HCEC 1CT (cell line): ENCODE data around the gene PACS2.

ENCODE experiments used
- DNase-seq: peaks from one replicate; pipeline ENCODE4 v3.0.0-alpha.2; 2017

Gene PACS2

DNA sequence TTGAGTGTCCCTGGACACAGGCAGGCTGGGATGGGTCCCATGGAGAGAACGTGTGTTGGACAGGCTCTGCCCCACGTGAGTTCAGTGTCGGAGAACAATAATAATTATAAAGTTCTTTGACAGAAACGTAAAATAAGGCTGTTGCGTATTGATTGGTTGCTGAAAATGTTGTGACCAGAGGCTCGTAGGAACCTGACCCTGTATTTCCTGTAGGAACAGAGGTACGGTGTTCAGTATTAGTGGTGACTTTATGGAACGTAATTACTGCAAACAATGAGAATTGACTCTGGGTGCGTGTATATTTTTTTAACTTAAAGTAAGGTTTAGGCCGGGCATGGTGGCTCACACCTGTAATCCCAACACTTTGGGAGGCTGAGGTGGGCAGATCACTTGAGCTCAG, 112.9 kb downstream of the PACS2 start:
- no peak for DNase-seq

DNA sequence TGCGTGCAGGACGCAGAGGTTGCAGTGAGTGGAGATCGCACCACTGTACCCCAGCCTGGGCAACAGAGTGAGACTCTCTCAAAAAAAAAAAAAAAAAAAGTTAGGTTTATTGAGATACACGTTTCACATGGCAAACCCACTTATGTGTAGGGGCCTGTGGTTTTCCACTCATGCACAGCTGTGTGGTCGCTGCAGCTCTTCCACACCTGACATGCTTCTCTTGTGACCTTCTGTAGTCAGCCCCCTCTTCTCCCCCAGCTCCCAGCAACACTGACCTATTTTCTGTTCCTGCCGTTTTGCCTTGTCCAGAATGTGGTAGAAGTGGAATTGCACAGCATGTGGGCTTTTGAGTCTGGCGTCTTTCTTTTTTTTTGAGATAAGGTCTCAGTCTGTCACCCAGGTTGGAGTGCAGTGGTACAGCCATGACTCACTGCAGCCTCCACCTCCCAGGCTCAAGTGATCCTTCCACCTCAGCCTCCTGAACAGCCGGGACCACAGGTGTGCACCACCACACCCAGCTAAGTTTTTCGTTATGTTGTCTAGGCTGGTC, 113.5 kb downstream of the PACS2 start:
- no peak for DNase-seq

DNA sequence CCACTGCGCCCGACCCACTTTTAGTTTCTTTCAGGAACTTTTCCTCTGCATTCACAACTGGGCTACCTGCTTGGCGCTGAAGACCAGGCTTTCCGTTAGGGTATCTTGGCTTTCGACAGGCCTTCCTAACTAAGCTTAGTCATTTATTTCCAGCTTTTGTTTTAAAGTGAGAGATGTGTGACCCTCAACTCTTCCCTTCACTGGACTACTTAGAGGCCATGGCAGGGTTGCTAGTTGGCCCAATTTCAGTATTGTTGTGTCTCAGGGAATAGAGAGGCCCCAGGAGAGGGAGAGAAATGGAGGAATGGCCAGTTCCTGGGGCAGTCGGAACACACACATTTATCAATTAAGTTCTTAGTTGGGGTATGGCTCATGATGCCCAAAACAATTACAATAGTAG, 115.5 kb downstream of the PACS2 start:
- no peak for DNase-seq

DNA sequence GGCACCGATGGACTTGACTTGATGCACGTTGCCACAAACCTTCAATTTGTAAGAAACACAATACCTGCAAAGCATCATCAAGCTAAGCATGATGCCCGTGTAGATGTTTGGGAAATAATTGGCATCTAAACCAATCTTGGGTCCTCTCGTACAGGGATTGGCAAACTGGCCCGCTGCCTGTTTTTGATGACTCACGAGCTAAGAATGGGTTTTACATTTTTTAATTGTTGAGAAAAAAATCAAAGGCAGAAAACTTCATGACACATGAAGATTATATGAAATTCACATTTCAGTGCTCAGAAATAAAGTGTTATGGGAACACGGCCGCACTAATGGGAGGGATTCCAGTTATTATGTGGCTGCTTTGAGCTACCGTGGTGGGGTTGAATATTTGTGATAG, 116.0 kb downstream of the PACS2 start:
- DNase-seq: peak; percentile 74

DNA sequence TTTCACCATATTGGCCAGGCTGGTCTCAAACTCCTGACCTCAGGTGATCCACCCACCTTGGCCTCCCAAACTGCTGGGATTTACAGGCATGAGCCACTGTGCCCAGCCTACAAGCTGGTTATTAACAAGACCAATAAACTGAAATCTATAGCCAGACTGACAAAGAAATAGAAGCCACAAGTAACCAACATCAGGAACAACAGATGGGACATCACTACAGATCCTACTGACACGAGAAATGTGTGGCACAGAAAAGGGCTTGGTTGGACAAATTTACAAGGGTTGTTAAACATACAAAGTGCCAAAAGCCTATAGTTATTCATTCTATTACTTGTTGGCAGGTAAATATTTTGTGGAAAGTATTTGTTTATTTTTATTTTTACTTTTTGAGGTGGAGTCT, 116.7 kb downstream of the PACS2 start:
- no peak for DNase-seq

DNA sequence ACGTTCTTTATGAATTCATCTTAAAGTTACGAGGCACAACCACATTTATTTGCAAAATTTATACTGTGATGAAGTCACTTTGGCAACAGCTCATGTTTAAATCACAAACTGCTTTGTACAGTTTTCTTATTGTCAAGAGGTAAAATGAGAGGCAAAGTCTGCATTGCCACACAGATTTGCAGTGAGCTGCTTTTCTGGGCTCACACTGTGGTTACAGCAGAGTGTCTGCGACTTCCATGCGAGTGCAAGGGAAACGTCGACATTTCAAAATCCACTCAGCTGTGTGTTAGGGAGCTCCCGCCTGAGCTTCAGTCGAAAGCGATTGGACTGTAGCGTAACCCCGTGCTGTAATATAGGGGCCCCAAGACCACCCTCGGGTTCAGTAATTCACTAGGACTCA, 118.1 kb downstream of the PACS2 start:
- no peak for DNase-seq

DNA sequence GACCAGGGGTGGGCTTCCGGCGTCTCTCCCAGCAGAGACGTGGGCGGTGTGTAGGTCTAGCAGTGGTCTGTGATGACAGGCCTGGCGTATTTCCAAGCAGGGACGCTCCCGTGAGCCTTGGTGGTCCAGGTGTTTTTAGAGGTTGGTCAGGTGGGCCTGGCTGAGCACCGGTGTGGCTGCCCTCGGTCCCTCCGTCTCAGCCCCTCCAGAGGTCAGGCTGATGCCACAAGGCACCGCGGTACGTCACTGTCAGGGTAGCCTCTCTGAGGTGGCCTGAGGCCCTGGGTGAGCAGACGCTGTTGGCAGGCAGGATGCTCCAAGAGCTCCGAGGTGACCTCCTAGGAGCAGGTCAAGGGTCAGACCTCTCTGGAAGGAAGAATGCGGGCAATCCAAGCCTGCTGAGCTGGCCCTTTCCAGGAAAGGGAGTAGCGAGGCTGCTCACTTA, 118.6 kb downstream of the PACS2 start:
- DNase-seq: no peak

DNA sequence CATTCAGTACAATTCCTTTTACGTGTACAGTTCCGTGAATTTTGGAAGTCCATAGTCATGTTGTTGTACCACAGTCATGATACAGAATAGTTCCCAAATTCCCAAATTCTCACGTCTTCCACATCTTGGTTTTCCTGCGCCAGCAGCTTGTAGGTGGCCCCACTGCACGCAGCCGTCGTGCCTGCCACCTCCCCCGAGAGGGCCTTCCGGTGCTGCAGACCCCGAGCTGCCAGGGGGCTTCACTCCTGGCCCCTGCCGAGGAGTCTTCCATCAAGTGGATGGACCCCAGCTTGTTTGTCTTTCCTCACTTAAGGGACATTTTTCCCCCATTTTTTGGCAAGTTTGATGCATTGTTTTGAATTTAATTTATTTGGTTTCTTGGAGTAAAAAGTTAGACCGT, 121.9 kb downstream of the PACS2 start:
- DNase-seq: no peak

DNA sequence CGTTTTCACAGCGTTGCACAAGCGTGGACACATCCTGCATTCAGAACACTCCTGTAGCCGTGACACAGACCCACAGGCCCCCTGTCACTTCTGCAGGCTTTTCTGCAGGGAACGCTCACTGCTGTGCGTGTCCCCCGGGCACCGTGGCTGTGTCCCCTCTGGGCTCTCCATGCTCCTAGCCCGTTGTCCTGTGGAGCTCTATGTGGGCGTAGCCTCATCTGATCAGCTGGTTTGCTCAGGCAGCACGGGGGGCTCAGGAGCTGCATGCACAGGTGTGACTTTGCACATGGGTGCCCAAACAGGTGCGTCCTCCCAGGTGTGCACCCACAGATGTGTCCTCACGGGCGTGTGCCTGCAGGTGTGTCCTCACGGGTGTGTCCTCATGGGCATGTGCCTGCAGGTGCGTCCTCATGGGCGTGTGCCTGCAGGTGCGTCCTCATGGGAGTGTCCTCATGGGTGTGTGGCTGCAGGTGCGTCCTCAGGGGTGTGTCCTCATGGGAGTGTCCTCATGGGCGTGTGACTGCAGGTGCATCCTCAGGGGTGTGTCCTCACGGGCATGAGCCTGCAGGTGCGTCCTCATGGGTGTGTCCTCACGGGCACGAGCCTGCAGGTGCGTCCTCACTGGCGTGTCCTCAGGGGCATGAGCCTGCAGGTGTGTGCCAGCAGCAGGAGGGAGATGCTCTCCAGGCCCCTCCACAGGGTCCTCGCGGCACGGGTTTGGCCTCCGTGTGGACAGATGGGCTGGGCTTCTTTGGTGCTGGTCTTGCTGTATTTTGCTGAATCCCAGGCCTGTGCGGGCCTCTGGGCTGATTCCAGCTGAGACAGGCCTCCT, 122.6 kb downstream of the PACS2 start:
- DNase-seq: no peak

DNA sequence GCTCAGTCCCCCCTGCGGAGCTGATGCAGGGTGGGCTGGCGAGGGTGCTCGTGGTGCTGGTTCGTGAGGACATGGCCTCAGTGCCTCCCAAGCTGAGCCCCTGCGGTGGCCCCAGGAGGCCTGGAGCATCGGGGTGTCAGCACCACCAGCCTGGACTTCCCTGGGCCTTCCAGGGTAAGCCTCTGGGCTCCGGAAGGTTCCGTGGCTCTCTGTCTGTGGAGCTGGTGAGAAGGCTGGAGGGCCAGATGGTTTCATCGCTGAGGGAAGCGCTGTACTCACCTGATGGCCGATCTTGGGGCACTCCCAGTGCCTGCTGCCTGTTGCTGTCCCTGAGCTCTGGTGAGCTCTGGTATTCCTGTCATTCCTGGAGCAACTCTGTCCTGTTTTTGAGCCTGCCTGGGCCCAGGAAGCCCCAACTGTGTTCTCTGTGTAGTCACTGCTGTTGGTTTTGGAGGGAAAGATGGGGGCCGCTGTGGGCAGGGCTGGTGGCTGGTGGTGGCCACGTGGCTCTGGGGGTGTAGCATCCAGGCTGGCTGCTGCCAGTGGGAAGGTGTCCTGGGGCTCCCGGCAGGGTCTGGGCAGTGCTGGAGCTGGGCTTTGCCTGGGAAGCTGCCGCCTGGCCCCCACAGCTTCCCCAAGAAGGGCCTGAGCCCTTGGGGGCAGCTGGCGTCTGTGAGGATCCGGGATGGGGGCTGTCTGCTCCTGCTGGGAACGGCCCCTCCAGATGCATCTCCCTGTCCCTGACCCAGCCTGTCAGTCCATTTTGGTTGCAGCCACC, 123.4 kb downstream of the PACS2 start:
- DNase-seq: no peak

DNA sequence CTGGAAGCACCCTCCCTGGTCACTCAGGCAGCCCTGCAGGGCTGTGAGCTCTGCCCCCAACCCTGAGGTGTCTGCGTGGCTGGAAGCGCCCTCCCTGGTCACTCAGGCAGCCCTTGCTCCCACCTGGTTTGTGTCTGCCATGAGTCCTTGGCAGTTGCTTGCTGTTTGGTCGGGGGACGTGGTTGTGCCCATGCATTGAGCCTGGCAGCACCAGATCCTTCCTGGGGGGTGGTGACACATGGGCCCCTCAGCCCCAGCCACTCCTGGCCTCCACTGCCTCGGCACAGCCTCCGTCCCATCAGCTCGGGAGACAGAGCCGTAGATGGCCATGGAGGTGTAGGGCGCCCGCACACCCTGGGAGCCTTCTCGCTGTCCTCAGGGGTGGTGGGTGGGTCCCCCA, 124.6 kb downstream of the PACS2 start:
- DNase-seq: no peak

DNA sequence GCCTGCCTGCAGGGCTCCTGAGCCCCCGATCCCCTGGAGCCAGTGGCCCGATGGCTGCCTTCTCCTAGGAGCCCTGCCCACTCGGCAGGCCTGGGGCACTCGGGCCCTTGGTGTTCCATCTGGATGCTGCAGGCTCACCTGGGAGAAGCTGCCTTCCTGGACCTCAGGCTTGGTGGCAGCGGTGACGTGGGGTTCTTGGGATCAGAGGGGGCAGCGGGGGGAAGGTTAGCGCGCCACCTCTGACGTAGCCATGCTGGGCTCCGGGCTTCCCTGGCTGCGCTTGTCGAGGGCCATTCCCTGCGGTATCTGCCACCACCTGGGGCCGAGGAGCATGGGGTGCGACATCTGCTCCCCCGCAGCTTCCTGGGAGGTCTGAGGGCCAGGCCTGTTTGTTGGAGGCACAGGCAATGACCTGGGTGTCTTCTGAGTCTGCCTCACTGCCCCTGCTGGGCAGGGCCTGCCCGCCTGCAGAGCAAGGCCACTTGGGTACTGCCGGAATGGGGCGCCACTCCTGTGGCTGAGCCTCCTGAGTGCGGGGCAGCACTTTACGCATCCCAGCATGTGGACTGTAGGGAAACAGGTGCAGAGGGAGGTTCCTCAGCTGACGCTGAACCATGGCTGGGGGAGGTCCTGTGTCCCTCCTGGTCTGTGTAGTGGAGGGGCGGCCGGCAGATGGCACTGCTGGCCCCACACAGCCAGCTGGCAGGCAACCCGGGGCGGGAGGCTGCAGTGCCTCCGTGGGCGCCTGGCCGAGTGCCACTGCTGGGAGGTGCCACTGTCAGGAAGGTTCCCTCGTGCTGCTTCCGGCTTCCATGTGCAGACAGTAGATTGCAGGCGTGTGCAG, 125.4 kb downstream of the PACS2 start:
- DNase-seq: no peak

DNA sequence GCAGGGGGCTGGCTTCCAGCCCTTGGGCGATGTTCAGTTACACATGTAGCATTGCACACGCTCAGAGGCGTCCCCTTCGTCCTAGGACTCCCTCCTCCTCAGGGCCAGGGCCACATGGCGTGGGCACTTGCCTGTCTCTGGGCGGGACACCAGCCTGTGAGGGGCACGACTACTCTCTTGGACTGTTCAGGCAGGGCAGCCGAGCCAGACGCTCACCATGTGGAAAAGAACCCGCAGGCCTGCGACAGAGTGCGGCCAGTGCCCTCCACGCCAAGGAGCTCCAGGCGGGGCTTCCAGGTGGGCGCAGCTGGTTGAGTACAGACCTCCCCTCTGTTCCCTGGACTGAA, 126.0 kb downstream of the PACS2 start:
- no peak for DNase-seq

DNA sequence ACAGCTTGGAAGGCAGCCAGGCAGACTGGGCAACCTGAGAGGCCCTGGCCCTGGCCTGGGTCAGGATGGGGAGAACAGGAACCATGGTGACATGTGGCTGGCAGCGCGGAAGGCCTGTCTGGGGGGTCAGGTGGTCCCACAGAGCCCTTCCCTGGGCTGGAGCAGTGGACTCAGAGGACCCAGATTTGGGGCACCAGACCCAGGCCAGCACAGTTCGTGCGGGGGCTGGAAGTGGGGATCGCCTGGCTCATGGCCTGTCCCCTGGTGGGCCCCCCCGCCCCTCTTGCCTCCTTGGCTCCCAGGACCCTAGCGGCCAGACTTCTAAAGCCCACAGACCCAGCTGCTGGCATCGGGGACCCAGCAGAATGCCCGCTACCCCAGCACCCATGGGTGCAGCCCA, 126.4 kb downstream of the PACS2 start:
- no peak for DNase-seq

DNA sequence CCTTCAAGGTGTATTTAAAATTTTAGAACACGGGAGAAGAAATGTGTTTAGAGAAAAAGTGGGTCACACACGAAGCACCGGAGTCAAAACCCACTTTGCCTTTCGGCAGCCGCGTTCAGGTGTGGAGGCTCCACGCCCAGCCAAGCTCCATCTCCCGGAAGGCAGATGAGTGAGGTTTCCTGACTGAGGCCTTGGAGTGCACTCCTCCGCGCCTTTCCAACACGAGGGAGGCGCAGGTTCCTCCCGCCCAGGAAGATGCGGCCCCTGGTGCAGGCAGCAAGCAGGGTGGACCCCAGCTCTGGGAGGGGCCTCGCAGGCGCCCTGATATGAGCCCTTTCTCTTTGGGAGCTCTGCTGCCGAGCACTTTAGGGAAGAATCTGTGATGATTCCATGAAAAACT, 127.6 kb downstream of the PACS2 start:
- no peak for DNase-seq

DNA sequence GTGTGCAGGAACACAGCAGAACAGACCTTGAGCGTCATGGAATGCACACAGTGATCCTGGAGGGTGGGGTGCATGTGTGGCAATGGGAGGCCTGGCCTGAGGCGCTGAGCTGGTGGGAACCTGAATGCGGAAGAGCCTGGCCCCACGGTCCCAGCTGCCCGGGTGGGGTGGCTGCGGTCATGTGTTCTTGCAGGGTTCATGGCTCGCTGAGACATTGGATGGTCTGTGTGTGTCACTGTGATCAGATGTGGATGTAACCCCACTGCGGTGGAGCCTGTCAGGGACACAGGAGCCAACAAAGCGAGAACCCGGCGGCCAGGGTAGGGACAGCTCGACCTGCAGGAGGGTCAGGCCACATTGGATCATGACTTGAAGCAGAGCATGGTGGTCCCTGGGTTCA, 128.3 kb downstream of the PACS2 start:
- no peak for DNase-seq

DNA sequence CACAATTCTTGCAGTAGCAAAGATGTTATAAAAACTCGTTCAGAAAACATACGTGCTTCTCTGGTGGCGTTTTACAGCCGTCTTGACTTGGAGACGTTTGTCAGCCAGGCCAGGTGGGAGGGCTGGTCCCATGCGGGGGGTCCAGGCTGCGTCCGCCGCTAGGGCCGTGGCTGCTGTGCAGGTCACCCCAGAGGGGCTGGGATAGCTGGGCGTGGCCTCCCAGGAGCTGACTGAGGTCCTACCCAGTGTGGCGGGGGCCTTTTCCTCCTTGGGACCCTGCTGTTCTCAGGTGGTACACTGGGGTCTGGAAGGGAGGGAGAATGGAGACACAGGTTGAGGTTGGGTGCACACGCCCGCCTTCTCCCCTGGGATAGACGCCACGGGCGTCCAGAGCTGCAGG, 130.3 kb downstream of the PACS2 start:
- no peak for DNase-seq

DNA sequence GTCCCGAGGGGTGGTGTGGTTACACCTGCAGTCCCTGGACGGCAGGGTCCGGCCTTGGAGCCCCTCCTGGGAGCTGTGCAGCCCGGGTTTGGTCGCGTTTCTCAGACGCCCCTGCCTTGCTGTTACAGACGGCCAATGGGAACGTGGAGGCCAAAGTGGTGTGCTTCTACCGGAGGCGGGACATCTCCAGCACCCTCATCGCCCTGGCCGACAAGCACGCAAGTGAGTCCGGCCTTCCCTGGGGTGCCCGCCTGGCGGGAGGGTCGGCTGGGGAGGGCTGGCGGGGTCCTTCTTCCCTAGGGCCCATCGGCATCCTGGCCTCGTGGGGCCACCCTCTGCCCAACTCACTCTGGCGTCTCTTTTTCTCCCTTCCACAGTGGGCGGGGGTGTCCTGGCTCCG, 130.7 kb downstream of the PACS2 start:
- DNase-seq: no peak

DNA sequence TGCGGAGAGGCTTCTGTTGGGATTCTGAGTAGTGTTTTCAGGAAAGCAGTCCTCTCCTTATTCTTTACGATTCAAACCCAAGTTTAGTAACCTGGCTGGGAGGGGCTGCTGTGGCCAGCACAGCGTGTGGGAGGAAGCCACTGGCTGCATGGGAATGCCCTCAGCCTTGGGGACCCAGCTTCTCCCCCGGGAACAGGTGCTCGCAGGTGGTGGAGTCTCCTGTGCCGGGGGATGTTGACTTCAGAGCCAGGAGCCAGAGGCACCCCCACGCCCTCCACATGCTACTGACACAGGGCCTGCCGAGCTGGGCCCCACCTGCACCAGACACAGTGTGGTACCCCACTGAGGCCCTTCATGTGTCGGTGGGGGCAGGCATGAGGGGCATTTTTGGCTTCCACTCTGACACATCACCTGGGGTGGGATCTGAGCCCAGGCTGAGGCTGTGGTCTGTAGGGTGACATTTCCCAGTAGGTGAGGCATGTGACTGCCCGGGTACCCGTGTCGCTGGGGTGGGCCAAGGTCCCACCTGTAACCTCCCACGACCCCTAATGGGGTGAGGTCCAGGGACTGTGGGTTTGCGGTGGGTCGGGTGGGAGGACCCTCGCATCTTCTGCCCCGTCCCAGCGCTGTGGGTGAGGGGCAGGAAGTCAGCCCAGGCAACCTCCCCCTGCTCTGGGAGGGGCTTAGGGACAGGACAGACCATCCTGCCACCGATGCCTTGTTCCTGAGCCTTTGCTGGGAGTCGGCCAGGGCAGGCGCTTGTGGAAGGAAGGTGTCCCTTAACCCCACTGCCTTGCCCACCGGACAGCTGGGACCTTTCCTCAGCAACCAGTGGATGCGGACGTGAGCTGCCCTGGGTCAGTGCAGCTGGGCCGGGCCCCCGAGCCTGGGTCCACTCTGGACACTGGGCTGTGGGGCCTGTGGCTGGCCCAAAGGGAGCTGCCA, 131.6 kb downstream of the PACS2 start:
- DNase-seq: no peak

DNA sequence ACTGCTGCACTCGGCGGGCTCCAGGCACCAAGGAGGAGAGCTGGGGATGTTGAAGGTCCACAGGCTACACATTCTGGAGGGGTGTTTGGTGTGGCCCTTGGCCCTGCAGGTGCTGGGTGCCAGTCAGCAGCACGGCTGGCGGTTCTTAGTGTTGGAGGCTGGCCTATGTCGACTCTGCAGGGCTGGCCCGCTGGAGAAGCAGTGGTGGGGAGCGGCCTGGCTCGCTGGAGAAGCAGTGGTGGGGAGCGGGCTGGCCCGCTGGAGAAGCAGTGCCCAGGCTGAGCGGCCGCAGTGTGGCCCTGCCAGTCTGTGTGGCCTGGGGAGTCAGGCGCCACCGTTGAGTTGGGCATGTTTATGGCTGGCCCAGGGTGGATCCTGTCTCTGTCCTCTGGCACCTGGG, 132.4 kb downstream of the PACS2 start:
- DNase-seq: no peak
